NB4 (cell line): ENCODE data around the gene CALN1.

Experiments used
- CTCF ChIP-seq: IDR thresholded peaks from one replicate; pipeline ENCODE4 v1.5.1; 2012; ENCODE audit warnings: low read depth, low read length
- POLR2A ChIP-seq: IDR thresholded peaks from 2 replicates; pipeline ENCODE4 v1.6.1; 2011; ENCODE audit warnings: mild to moderate bottlenecking; ENCODE audit not compliant: insufficient read length; ENCODE audit errors: extremely low read depth
- TF ChIP-seq, protein P1 (sequence below): IDR thresholded peaks from 2 replicates; pipeline ENCODE4 v1.6.1; 2011; ENCODE audit warnings: low read depth, low read length

DNA sequence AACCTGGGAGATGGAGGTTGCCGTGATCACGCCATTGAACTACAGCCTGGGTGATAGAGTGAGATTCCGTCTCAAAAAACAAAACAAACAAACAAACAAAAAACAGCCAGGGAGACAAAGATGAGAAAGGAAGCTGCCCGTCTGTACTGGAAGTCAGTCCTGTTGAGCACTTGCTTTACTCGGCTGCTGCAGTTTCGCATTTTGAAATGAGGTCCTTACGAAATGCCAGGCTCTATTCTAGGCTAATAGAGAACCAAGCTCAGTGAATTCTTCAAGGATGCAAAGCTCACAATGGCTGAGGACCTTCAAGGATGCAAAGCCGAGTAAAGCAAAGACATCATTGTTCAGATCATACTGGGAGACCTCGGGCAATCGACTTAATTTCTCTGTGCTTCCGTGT lies 333.3 kb downstream of the CALN1 start:
- TF ChIP-seq CTCF (no peak), POLR2A (no peak)
- TF ChIP-seq, protein P1, sequence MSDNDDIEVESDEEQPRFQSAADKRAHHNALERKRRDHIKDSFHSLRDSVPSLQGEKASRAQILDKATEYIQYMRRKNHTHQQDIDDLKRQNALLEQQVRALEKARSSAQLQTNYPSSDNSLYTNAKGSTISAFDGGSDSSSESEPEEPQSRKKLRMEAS: no peak
